Hematopoietic multipotent progenitor cell (in vitro differentiated cells): Measurements from ENCODE around the gene LRRC61. TPM values are rescaled to one million over a fixed set of nuclear protein-coding genes. Genes with fewer than 3 reads are reported as not detected.
"Not testable (repeated sequence)": the region's sequence is repeated elsewhere in the genome, so short reads cannot be mapped to it uniquely, and the experiment has no call there.

Experiments used
- DNase-seq, 3 donors: peaks; one replicate each; pipeline ENCODE4 v3.0.0-alpha.2; 2011 to 2015; ENCODE audit warnings: low read depth in 2 of 3, low spot score in 2 of 3
- total RNA-seq: library from RNA; depleted of rRNA; stranded (reverse); fragments of >200 nt; gene quantifications from one replicate; pipeline ENCODE4 v1.2.3, GENCODE V29; 2012

Gene LRRC61
- total RNA-seq, 1 donor = 46.6 TPM

DNA sequence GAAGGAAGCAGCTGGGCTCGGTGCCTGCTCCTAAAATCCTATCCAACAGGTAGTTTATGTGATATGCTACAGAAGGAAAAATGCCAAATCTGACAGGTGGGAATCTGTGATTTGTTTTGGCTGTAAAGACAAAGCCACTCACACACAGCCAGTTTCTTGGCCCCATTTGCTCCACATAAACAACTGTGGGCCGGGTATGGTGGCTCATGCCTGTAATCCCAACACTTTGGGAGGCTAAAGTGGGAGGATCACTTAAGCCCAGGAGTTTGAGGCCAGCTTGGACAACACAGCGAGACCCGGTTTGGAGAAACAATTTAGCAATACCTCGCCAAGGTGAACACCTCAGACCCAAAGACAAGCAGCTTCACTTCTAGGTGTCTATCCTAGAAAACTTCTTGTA is 16.8 kb upstream of the LRRC61 start:
- not testable (repeated sequence) for DNase-seq

DNA sequence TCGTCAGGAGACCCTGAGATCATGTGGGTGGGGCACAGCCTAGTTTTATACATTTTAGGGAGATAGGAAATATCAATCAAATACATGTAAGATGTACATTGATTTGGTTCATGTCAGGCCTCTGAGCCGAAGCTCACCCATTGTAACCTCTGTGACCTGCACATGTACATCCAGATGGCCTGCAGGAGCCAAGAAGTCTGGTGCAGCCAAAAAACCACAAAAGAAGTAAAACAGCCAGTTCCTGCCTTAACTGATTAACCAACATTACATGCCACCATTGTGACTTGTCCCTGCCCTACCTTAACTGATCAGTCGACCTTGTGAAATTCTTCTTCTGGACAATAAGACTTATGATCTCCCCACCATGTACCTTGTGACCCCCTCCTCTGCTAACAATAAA is 16.0 kb upstream of the LRRC61 start:
- DNase-seq = no peak

GRCh38 chr7:150307904-150308303 is 15.3 kb upstream of the LRRC61 start:
- no peak for DNase-seq

DNA sequence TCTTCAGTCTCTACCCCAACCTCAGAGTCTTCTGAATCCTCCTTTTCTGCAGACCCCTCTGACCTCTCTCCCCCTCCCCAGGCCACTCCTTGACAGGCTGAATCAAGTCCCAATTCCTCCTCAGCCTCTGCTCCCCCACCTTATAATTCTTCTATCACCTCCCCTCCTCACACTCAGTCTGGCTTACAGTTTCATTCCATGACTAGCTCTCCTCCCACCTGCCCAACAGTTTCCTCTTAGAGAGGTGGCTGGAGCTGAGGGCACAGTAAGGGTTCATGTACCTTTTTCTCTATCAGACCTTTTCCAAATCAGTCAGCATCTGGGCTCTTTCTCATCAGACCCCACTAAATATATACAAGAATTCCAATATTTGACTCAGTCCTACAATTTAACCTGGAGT is 14.6 kb upstream of the LRRC61 start:
- DNase-seq = no peak

GRCh38 chr7:150311146-150311545 is 12.0 kb upstream of the LRRC61 start:
- DNase-seq = no peak

DNA sequence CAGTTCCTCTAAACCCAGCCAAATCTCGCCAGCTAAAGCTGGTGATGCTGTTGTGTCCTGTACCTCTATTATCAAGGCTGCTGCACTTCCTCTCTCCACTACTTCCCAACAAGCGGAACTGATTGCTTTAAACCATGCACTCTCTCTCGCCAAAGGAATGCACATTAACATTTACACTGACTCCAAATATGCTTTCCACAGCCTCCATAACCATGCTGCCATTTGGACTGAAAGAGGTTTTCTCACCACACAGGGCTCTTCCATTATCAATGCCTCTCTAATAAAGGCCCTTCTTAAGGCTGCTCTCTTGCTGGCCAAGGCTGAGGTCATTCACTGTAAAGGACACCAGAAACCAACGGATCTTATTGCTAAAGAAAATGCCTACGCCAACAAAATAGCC is 11.4 kb upstream of the LRRC61 start:
- DNase-seq = no peak

DNA sequence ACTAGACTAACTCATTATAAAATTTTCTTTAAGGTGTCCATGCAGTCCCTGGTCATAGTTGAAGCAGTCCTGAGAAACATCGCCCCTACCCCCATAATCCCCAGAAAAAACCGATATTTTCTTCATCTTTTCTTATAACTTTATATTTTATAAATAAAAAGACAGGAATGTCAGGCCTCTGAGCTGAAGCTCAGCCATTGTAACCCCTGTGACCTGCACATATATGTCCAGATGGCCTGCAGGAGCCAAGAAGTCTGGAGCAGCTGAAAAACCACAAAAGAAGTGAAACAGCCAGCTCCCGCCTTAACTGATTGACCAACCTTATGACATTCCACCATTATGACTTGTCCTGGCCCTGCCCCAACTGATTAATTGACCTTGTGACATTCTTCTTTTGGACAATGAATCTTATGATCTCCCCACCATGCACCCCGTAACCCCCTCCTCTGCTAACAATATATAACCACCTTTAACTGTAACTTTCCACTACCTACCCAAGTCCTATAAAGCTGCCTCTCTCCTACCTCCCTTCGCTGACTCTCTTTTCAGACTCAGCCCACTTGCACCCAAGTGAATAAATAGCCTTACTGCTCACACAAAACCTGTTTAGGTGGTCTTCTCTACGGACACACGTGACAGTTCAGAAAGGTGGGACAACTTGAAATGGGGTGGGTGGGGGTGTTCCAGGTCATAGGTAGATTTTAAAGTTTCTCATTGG is 10.3 kb upstream of the LRRC61 start:
- DNase-seq = not testable (repeated sequence)

DNA sequence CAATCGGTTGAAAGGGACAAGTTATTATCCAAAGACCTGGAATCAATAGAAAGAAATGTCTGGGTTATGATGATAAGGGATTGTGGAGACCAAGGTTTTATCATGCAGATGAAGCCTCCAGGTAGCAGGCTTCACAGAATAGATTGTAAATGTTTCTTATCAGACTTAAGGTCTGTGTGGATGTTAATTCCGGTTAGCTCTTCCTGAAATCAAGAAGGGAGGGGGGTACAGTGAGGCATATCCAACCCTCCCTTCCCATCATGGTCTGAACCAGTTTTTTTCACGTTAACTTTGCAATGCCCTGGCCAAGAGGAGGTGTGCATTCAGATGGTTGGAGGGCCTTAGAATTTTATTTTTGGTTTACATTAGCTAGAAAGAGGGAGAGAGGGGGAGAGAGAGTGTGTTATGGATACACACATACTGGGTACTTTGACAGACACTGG is 9.8 kb upstream of the LRRC61 start:
- DNase-seq = no peak

- no peak for DNase-seq
Observed at GRCh38 chr7:150313870-150314269, 9.3 kb upstream of the LRRC61 start.

- no peak for DNase-seq
Observed at GRCh38 chr7:150314639-150315239, 8.4 kb upstream of the LRRC61 start.

DNA sequence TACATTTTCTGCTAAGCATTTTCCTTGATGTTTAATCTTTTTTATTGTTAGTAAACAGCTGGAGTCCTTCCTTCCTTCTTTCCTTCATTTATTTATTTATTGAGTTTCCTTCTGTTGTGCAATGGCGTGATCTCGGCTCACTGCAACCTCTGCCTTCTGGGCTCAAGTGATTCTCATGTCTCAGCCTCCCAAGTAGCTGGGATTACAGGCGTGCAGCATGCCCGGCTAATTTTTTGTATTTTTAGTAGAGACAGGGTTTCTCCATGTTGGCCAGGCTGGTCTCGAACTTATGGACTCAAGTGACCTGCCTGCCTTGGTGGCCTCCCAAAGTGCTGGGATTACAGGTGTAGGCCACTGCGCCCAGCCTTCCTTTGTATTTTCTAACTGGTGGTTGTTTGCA is 6.2 kb upstream of the LRRC61 start:
- DNase-seq = not testable (repeated sequence)

- DNase-seq = no peak
Observed at GRCh38 chr7:150317748-150318444, 5.3 kb upstream of the LRRC61 start.

GRCh38 chr7:150321788-150322113 is 1.4 kb upstream of the LRRC61 start:
- DNase-seq = no peak

DNA sequence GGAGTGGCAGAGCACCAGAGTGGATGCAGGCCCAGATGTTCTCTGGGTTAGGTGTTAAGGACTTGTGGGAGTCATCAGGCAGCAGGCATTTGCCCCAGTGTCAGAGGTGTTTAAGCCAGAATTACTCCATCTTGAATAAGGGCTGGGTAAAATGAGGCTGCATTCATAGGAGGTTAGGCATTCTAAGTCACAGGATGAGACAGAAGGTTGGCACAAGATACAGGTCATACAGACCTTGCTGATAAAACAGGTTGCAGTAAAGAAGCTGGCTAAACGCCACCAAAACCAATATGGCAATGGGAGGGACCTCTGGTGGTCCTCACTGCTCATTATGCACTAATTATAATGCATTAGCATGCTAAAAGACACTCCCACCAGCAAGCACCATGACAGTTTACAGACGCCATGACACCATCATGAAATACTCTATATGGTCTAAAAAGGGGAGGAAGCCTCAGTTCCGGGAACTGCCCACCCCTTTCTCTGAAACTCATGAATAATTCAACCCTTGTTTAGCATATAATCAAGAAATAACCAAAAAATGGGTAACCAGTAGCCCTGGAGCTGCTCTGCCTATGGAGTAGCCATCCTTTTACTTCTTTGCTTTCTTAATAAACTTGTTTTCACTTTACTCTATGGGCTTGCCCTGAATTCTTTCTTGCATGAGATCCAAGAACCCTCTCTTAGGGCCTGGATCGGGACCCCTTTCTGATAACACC is 882 bp upstream of the LRRC61 start:
- peak in 1 of 3 donors; percentile 34 for DNase-seq

DNA sequence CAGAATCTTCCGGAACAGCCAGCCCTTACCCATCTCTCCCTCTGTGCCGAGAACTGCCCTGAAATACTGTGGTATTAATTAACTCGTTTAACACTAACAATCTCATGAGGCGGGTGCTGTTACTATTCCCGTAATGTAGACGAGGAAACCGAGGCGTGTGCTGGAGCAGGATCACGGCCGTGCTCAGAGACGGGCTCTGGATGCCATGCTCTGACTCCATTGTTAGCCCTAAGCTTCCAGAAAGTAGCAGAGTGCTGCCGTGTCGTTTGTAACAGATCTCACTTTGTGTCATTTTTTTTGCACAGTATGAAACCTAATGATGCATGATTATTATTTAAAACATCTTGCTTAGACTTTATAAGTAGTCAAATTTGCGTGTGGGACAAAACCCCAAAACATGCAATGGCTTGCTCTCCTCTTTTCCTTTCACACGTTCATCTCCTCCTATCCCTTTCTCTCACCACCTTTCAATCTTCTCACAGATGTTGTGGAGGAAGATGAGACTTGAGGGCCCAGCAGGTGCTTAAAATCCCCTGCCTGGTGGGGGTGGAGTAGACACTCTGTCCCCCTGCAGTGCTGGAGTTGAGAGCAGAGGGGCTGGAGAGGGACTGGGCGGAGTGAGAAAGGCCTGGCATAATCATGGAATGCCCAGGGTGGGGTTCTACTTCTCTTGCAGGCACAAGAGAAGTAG is 672 bp downstream of the LRRC61 start:
- DNase-seq = peak in 1 of 3 donors; percentile 43

DNA sequence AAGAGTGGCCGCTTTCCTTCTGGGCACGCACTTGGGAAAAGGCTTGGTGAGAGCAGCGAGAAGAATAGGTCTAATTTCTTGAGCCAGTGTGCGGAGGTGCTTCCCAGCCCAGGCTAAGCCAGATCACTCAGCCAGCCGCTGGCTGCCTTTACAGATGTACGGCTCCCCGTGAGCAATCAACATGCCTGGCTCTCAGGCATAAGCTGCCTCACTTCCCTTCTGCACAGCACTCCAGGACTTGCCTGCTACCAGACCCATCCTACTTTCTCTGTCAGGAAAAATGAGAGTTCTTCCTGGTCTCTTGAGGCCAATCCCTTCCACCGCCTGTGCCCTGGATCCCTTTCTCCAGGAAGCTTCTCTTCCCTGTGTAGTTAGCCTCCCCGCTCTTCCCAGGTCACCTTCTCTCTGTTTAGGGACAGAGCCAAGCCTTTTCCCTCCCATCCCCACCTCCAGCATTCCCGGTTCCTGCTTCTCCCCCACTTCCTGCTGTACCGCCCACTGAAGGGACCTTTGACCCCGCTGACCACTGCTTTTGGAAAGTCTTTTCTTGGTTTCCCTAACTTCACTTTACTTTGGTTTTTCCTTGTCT is 1.3 kb downstream of the LRRC61 start:
- DNase-seq = no peak

DNA sequence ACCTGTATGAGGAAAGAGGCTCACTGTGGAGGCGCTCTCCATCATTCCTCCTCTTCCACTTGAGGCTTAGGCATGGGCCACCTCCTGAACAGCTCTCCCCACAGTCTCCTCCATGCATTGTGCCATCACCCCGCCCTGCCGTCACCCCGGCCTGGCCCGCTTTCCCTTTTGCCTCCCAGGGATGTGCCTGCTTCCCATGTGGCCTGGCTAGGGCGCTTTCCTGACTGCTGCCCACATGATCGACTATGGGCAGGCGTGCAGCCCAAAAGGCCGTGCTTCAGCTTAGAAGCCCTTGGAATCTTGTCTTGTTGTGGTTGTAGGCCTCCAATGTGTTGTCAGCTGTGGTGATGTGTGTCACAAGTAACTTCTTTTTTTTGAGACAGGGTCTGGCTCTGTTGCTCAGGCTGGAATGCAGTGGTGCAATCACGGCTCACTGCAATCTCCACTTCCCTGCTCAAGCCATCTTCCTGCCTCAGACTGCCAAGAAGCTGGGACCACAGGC is 2.0 kb downstream of the LRRC61 start:
- DNase-seq = no peak

DNA sequence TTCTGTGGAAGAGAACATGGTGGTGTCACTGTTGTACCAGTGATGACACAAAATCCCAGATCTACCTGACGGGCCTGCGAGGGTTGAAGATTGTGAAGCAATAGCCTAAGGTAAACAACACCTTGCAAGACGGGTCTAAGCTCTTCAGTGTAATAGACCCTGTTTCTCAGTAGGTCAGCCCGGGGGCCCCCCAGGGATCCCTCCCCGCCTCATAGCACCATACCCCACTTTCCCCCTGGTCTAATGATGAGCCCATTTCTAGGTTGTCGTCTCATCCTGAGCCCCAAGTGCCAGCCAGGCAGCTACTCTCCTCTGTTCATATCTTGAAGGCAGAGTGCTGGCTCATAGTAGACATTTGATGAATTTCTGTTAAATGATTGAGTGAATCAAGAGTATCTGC is 2.7 kb downstream of the LRRC61 start:
- DNase-seq = no peak

DNA sequence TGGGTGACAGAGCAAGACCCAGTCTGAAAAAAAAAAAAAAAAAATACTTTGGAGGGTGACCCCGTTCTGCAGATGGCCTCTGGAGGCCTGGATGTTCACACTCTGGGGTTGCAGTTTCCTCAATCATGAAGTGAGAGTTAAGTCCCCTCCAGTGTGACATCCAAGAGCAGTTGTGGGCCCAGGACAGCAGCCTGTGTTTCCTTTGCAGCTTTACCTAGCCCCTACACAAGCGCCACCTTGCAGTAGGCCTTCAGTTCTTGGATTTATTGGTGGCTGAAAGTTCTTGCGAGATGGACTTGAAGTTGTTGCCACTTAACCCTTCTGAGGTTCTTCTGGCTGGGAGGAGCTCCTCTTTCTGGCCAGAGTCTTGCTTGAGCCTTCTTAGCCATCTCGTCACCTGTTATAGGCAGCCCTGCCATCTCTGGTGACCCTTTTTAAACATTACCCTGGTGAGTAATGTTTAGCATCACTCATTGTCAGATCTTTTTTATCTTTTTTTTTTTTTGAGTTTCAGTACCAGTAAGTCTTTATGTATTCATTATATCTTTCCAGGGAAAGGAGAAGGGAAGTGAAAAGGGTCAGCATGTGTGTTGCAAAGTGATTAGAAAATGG is 3.6 kb downstream of the LRRC61 start:
- DNase-seq = no peak

- DNase-seq = no peak
Observed at GRCh38 chr7:150327308-150327707, 4.2 kb downstream of the LRRC61 start.
